Endothelial cell (in vitro differentiated cells): ENCODE results near the gene SPHK2. TPM values are rescaled to one million over a fixed set of nuclear protein-coding genes. Genes with fewer than 3 reads are reported as not detected.
A peak's percentile ranks its signal among the peaks of the same experiment; 100 is the strongest.

Experiments
- DNase-seq: peaks from one replicate; pipeline ENCODE4 v3.0.0; 2021; ENCODE audit warnings: low spot score
- H3K27ac Mint-ChIP-seq: one replicate; pipeline ENCODE4 v1.8.0; 2021; ENCODE audit warnings: mixed read lengths, inconsistent platforms; ENCODE audit not compliant: unreplicated experiment
- H3K27me3 Mint-ChIP-seq: one replicate; pipeline ENCODE4 v1.8.0; 2021; ENCODE audit warnings: mild to moderate bottlenecking, moderate library complexity, mixed read lengths, inconsistent platforms; ENCODE audit not compliant: unreplicated experiment
- H3K36me3 Mint-ChIP-seq: one replicate; pipeline ENCODE4 v1.8.0; 2021; ENCODE audit warnings: mild to moderate bottlenecking, low read depth, mixed read lengths, inconsistent platforms; ENCODE audit not compliant: unreplicated experiment
- H3K4me1 Mint-ChIP-seq: one replicate; pipeline ENCODE4 v1.8.0; 2021; ENCODE audit warnings: mild to moderate bottlenecking, mixed read lengths, inconsistent platforms; ENCODE audit not compliant: unreplicated experiment
- H3K4me3 Mint-ChIP-seq: one replicate; pipeline ENCODE4 v1.8.0; 2021; ENCODE audit warnings: mild to moderate bottlenecking, mixed read lengths, inconsistent platforms; ENCODE audit not compliant: unreplicated experiment
- H3K9me3 Mint-ChIP-seq: one replicate; pipeline ENCODE4 v1.8.0; 2021; ENCODE audit warnings: mixed read lengths, inconsistent platforms; ENCODE audit not compliant: unreplicated experiment
- total RNA-seq: library from RNA; stranded (reverse); fragmentation: NEBNext Ultra II Directional; extraction: Animal tissue kit (Norgen Biotek cat#: 25700); gene quantifications from one replicate; pipeline ENCODE4 v1.2.1, GENCODE V29; 2021; ENCODE audit not compliant: unreplicated experiment
- TF ChIP-seq, protein P1 (sequence below): fragments of 200-600 bp; sonication (generic); IDR thresholded peaks from one replicate; pipeline ENCODE4 v1.5.0; 2021; ENCODE audit warnings: antibody characterized with exemption; ENCODE audit not compliant: unreplicated experiment

SPHK2 gene
- total RNA-seq, 1 donor from 2014 or later = 24.7 TPM

DNA sequence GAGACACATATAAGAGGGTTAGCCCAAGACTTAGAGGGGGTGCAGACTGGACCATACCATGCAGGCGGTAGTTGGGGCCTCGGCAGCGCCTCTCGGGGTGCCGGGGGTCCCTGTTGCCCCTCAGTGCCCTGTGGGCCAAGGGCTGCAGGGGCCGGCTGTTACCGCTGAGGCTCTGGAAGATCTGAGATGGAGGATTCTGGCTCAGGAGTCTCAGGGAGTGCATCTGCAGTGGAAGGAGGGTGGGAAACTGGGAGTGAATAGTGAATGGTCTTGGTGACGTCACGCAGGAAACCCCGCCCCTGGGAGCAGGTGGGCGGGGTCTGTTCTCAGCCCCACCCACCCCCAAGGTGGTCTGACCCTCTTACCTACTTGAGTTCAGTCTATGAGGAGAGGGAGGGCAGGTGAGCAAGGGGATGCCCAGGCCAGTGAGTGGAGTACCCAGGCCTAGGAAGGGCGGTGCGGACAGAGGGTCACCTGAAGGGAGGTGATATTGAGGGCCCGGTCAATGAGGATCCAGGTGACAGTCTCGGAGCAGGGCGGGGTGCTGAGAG lies 19.6 kb downstream of the SPHK2 start:
- DNase-seq = no peak
- Mint-ChIP-seq H3K27ac (peak overlapping the region; percentile 84), H3K4me1 (peaks cover 21% of the 10 kb centered on the region), H3K27me3 (peaks cover 20% of the 10 kb centered on the region), H3K36me3 (peaks cover 8% of the 10 kb centered on the region), H3K4me3 (no peak overlapping the region), H3K9me3 (no peaks in the 10 kb centered on the region)
- TF ChIP-seq, protein P1, sequence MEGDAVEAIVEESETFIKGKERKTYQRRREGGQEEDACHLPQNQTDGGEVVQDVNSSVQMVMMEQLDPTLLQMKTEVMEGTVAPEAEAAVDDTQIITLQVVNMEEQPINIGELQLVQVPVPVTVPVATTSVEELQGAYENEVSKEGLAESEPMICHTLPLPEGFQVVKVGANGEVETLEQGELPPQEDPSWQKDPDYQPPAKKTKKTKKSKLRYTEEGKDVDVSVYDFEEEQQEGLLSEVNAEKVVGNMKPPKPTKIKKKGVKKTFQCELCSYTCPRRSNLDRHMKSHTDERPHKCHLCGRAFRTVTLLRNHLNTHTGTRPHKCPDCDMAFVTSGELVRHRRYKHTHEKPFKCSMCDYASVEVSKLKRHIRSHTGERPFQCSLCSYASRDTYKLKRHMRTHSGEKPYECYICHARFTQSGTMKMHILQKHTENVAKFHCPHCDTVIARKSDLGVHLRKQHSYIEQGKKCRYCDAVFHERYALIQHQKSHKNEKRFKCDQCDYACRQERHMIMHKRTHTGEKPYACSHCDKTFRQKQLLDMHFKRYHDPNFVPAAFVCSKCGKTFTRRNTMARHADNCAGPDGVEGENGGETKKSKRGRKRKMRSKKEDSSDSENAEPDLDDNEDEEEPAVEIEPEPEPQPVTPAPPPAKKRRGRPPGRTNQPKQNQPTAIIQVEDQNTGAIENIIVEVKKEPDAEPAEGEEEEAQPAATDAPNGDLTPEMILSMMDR = no peak

DNA sequence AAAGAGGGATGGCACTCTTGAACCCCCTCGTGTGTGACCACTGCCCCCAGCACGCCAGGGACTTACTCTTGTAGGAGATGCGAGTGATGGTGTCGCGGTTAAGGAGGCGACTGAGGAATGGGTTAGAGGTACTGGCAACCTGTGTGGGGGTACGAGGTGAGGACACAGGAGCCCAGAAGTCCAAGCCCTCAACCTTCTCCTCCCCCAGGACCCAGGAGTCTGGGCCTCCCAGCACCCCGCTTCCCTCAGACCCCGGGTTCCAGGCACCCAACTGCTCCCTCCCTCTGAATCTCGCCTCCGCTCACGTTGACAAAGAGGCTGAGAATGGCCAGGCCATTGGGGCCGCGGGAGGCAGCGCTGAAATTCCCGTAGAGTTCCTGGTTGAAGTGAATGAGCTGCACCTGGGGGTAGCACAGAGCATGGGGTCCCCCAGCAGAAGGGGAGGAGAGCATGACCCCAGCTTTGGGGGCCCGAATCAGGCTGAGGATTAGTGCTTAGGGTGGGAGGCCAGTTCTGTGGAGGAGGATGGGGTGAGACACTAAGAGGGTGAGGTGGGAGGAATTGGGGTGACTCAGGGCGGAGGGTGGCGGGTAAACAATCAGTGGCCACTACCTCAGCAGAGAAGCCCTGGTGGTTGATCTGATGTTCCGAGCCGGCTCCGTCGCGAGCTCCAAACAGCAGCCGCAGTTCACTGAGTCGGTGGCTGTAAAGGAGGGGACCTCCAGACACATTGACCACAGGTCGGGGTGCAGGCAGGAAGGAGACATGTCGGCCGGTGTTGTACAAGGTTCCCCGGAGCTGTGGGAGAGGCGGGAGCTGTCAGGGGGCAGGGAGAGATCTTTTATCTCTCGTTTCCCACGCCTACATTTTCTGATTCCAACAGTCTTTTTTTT lies 20.4 kb downstream of the SPHK2 start:
- no peak for DNase-seq
- H3K27ac Mint-ChIP-seq = no peak overlapping the region
- no peaks in the 10 kb centered on the region for H3K9me3 Mint-ChIP-seq
- peaks cover 18% of the 10 kb centered on the region for H3K27me3 Mint-ChIP-seq
- TF ChIP-seq, protein P1 = no peak
- no peak overlapping the region for H3K4me3 Mint-ChIP-seq
- peaks cover 18% of the 10 kb centered on the region for H3K4me1 Mint-ChIP-seq
- peaks cover 8% of the 10 kb centered on the region for H3K36me3 Mint-ChIP-seq

DNA sequence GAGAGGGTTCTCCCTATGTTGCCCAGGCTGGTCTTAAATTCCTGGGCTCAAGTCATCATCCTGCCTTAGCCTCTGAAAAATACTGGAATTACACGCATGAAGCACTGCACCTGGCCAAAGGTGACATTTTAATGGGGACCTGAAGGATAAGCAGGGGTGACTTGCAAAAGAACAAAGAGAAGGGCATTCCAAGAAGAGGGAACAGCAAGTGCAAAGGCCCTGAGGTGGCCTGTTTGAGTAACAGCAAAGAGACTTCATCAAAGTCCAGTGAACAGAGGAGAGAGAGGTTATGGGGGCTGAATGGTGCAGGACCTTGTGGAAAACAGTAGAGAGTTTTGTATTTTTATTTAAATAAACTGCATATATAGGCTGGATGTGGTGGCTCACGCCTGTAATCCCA lies 22.5 kb downstream of the SPHK2 start:
- Mint-ChIP-seq H3K27ac (no peak overlapping the region), H3K27me3 (peaks cover 17% of the 10 kb centered on the region), H3K4me1 (peaks cover 20% of the 10 kb centered on the region)

DNA sequence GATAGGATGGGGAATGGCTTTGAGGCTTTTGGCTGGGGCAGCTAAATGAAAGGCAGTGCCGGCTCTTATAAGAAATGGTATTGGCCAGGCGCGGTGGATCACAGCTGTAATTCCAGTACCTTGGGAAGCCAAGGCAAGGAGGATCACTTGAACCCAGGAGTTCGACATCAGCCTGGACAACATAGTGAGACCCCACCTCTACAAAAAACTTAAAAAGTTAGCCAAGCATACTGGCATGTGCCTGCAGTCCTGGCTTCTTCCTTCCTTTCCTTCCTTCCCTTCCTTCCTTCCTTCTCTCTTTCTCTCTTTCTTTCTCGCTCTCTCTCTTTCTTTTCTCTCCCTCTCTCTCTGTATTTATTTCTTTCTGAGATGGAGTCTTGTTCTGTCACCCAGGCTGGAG lies 23.6 kb downstream of the SPHK2 start:
- peak overlapping the region; percentile 75 for H3K27ac Mint-ChIP-seq
- H3K27me3 Mint-ChIP-seq = peaks cover 16% of the 10 kb centered on the region
- no peak overlapping the region for H3K4me3 Mint-ChIP-seq
- peaks cover 8% of the 10 kb centered on the region for H3K36me3 Mint-ChIP-seq
- TF ChIP-seq, protein P1 = no peak
- H3K9me3 Mint-ChIP-seq = no peaks in the 10 kb centered on the region
- DNase-seq = no peak
- peaks cover 20% of the 10 kb centered on the region for H3K4me1 Mint-ChIP-seq

More for the DNA sequence above, 22.5 kb downstream of the SPHK2 start:
- TF ChIP-seq, protein P1 = no peak
- no peak overlapping the region for H3K4me3 Mint-ChIP-seq
- no peaks in the 10 kb centered on the region for H3K9me3 Mint-ChIP-seq
- DNase-seq = no peak
- peaks cover 8% of the 10 kb centered on the region for H3K36me3 Mint-ChIP-seq

DNA sequence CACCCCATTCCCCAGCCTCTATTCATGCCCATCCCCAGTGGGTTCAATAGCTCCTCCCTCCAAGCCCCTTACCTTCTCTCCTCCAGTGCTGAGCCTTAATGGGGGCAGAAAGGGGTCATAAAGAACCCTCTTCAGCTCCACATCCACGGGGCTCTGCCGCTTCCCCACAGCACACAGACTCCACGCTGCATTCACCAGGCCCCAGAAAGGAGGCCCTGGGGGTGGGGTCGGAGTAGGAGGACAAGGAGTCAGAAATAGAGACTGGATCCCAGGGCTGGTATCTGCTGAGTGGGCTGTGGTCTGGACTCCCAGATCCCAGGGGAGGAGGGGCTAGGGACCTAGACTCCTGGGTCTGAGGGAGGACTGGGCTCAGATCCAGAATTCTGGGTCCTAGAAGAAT lies 25.0 kb downstream of the SPHK2 start:
- Mint-ChIP-seq H3K4me1 (peaks cover 19% of the 10 kb centered on the region), H3K27me3 (peaks cover 10% of the 10 kb centered on the region), H3K36me3 (peaks cover 4% of the 10 kb centered on the region), H3K4me3 (no peak overlapping the region), H3K9me3 (no peaks in the 10 kb centered on the region), H3K27ac (no peak overlapping the region)
- TF ChIP-seq, protein P1 = no peak
- no peak for DNase-seq
